T-helper 17 cell (primary cell): ENCODE data around the gene SIX1. TPM values are rescaled to one million over a fixed set of nuclear protein-coding genes. Genes with fewer than 3 reads are reported as not detected.
A peak's percentile ranks its signal among the peaks of the same experiment; 100 is the strongest.

ENCODE experiments used
- ATAC-seq: fragments of 150-1000 bp; cut with Tn5 transposase; 2 replicates; pipeline ENCODE4 v1.10.0; 2021; ENCODE audit warnings: mild to moderate bottlenecking, moderate library complexity
- DNase-seq, 3 donors: peaks; one replicate each; pipeline versions ENCODE4 v3.0.0 to v3.0.0-alpha.2; 2020 to 2021
- H3K9me3 ChIP-seq: one replicate; pipeline ENCODE4 v1.7.0; 2013; ENCODE audit warnings: low read length, mild to moderate bottlenecking; ENCODE audit not compliant: control insufficient read depth, poor library complexity, severe bottlenecking
- H3K27ac Mint-ChIP-seq: one replicate; pipeline ENCODE4 v1.8.0; 2022; ENCODE audit warnings: mild to moderate bottlenecking, moderate library complexity, mixed read lengths
- H3K27me3 Mint-ChIP-seq: one replicate; pipeline ENCODE4 v1.8.0; 2022; ENCODE audit warnings: mixed read lengths
- H3K36me3 Mint-ChIP-seq: one replicate; pipeline ENCODE4 v1.8.0; 2022; ENCODE audit warnings: low read depth, mixed read lengths
- H3K4me1 Mint-ChIP-seq: one replicate; pipeline ENCODE4 v1.8.0; 2022; ENCODE audit warnings: mild to moderate bottlenecking, mixed read lengths
- H3K4me3 Mint-ChIP-seq: one replicate; pipeline ENCODE4 v1.8.0; 2022; ENCODE audit warnings: mild to moderate bottlenecking, moderate library complexity, mixed read lengths
- total RNA-seq, 4 donors: library from RNA in 2 of 4; stranded (reverse) in 2 of 4; gene quantifications; one replicate each; pipeline ENCODE4 v1.2.3 and lab custom pipeline; 2022 to 2026

Gene SIX1
- total RNA-seq, 2 donors from 2014 or later = not detected

GRCh38 chr14:60651796-60652673 is 2.8 kb upstream of the SIX1 start:
- peak overlapping the region; percentile 53 for H3K4me3 Mint-ChIP-seq
- H3K27ac Mint-ChIP-seq = no peak overlapping the region
- H3K9me3 ChIP-seq = no peaks in the 10 kb centered on the region
- ATAC-seq (no peak), DNase-seq (no peak)
- peaks cover 89% of the 10 kb centered on the region for H3K27me3 Mint-ChIP-seq
- peaks cover 51% of the 10 kb centered on the region for H3K4me1 Mint-ChIP-seq
- H3K36me3 Mint-ChIP-seq = peaks cover 13% of the 10 kb centered on the region

- no peak for ATAC-seq
- Mint-ChIP-seq H3K36me3 (peaks cover 13% of the 10 kb centered on the region), H3K4me3 (peak overlapping the region; percentile 53), H3K27me3 (peaks cover 94% of the 10 kb centered on the region), H3K27ac (no peak overlapping the region), H3K4me1 (peaks cover 51% of the 10 kb centered on the region)
- DNase-seq = no peak
- H3K9me3 ChIP-seq = no peaks in the 10 kb centered on the region
Observed at GRCh38 chr14:60651086-60651795, 2.0 kb upstream of the SIX1 start.

GRCh38 chr14:60650373-60650961 is 1.2 kb upstream of the SIX1 start:
- DNase-seq = no peak
- peaks cover 94% of the 10 kb centered on the region for H3K27me3 Mint-ChIP-seq
- peak overlapping the region; percentile 49 for H3K4me3 Mint-ChIP-seq
- no peaks in the 10 kb centered on the region for H3K9me3 ChIP-seq
- peaks cover 8% of the 10 kb centered on the region for H3K36me3 Mint-ChIP-seq
- ATAC-seq = no peak
- H3K27ac Mint-ChIP-seq = no peak overlapping the region
- H3K4me1 Mint-ChIP-seq = peaks cover 44% of the 10 kb centered on the region

GRCh38 chr14:60649875-60650372 is 647 bp upstream of the SIX1 start:
- H3K27ac Mint-ChIP-seq = no peak overlapping the region

GRCh38 chr14:60648249-60648933 is 886 bp downstream of the SIX1 start:
- Mint-ChIP-seq H3K27ac (no peak overlapping the region), H3K27me3 (peaks cover 94% of the 10 kb centered on the region), H3K4me1 (peaks cover 33% of the 10 kb centered on the region), H3K36me3 (peaks cover 5% of the 10 kb centered on the region), H3K4me3 (peak overlapping the region; percentile 84)
- DNase-seq = no peak
- H3K9me3 ChIP-seq = no peaks in the 10 kb centered on the region
- ATAC-seq = no peak

More at GRCh38 chr14:60649875-60650372, 647 bp upstream of the SIX1 start:
- H3K36me3 Mint-ChIP-seq = peaks cover 5% of the 10 kb centered on the region
- no peaks in the 10 kb centered on the region for H3K9me3 ChIP-seq
- H3K4me3 Mint-ChIP-seq = peak overlapping the region; percentile 73
- H3K27me3 Mint-ChIP-seq = peaks cover 94% of the 10 kb centered on the region
- peaks cover 40% of the 10 kb centered on the region for H3K4me1 Mint-ChIP-seq
- no peak for DNase-seq
- ATAC-seq = no peak

- ATAC-seq (no peak), DNase-seq (no peak)
- peaks cover 35% of the 10 kb centered on the region for H3K4me1 Mint-ChIP-seq
- H3K27ac Mint-ChIP-seq = no peak overlapping the region
- peaks cover 5% of the 10 kb centered on the region for H3K36me3 Mint-ChIP-seq
- peak overlapping the region; percentile 84 for H3K4me3 Mint-ChIP-seq
- peaks cover 94% of the 10 kb centered on the region for H3K27me3 Mint-ChIP-seq
- H3K9me3 ChIP-seq = no peaks in the 10 kb centered on the region
Observed at GRCh38 chr14:60647837-60648248, 1.4 kb downstream of the SIX1 start.

- no peaks in the 10 kb centered on the region for H3K9me3 ChIP-seq
- ATAC-seq (no peak), DNase-seq (no peak)
- Mint-ChIP-seq H3K4me3 (peak overlapping the region; percentile 84), H3K36me3 (peaks cover 5% of the 10 kb centered on the region), H3K27me3 (peaks cover 92% of the 10 kb centered on the region), H3K27ac (no peak overlapping the region), H3K4me1 (peaks cover 31% of the 10 kb centered on the region)
Observed at GRCh38 chr14:60647081-60647836, 2.0 kb downstream of the SIX1 start.

GRCh38 chr14:60646226-60646818 is 3.0 kb downstream of the SIX1 start:
- Mint-ChIP-seq H3K4me1 (peaks cover 29% of the 10 kb centered on the region), H3K4me3 (no peak overlapping the region), H3K27ac (no peak overlapping the region), H3K36me3 (peaks cover 5% of the 10 kb centered on the region), H3K27me3 (peaks cover 90% of the 10 kb centered on the region)
- no peaks in the 10 kb centered on the region for H3K9me3 ChIP-seq
- no peak for ATAC-seq
- DNase-seq = no peak

- no peak for ATAC-seq
- Mint-ChIP-seq H3K27me3 (peaks cover 90% of the 10 kb centered on the region), H3K27ac (no peak overlapping the region), H3K4me1 (peaks cover 29% of the 10 kb centered on the region), H3K36me3 (peaks cover 5% of the 10 kb centered on the region), H3K4me3 (no peak overlapping the region)
- DNase-seq = no peak
- no peaks in the 10 kb centered on the region for H3K9me3 ChIP-seq
Observed at GRCh38 chr14:60645126-60645741, 4.0 kb downstream of the SIX1 start.

GRCh38 chr14:60644666-60645065 is 4.6 kb downstream of the SIX1 start:
- no peaks in the 10 kb centered on the region for H3K9me3 ChIP-seq
- Mint-ChIP-seq H3K4me3 (no peak overlapping the region), H3K36me3 (peaks cover 4% of the 10 kb centered on the region), H3K4me1 (peaks cover 25% of the 10 kb centered on the region), H3K27me3 (peaks cover 90% of the 10 kb centered on the region), H3K27ac (no peak overlapping the region)
- ATAC-seq (no peak), DNase-seq (no peak)

GRCh38 chr14:60643463-60644314 is 5.6 kb downstream of the SIX1 start:
- H3K4me3 Mint-ChIP-seq = peak overlapping the region; percentile 60
- H3K4me1 Mint-ChIP-seq = peaks cover 22% of the 10 kb centered on the region
- H3K27me3 Mint-ChIP-seq = peaks cover 95% of the 10 kb centered on the region
- no peaks in the 10 kb centered on the region for H3K9me3 ChIP-seq
- peaks cover 4% of the 10 kb centered on the region for H3K36me3 Mint-ChIP-seq
- no peak overlapping the region for H3K27ac Mint-ChIP-seq
- DNase-seq (no peak), ATAC-seq (no peak)
